ENCODE data around the gene CENPF.
"Not testable (repeated sequence)": the region's sequence is repeated elsewhere in the genome, so short reads cannot be mapped to it uniquely, and the experiment has no call there.

Gene CENPF

GRCh38 chr1:214582289-214582891 lies 20.6 kb upstream of the CENPF start:
- DNase-seq (ENCODE audit: extremely low read depth in 1 of 2, low read depth in 1 of 2) = no peak

- DNase-seq (ENCODE audit: extremely low read depth in 1 of 2, low read depth in 1 of 2) = no peak
These were observed 19.9 kb upstream of the CENPF start for GRCh38 chr1:214583113-214583512.

- DNase-seq (ENCODE audit: extremely low read depth in 1 of 2, low read depth in 1 of 2) = no peak
These were observed 19.0 kb upstream of the CENPF start for GRCh38 chr1:214583824-214584554.

- DNase-seq (ENCODE audit: extremely low read depth in 1 of 2, low read depth in 1 of 2) = no peak
These were observed 17.9 kb upstream of the CENPF start for GRCh38 chr1:214584805-214585766.

GRCh38 chr1:214586621-214587020 lies 16.4 kb upstream of the CENPF start:
- no peak for DNase-seq (ENCODE audit: extremely low read depth in 1 of 2, low read depth in 1 of 2)

GRCh38 chr1:214587165-214587564 lies 15.8 kb upstream of the CENPF start:
- DNase-seq (ENCODE audit: extremely low read depth in 1 of 2, low read depth in 1 of 2) = no peak

- DNase-seq (ENCODE audit: extremely low read depth in 1 of 2, low read depth in 1 of 2) = no peak
These were observed 13.9 kb upstream of the CENPF start for GRCh38 chr1:214588963-214589597.

GRCh38 chr1:214590696-214591095 lies 12.3 kb upstream of the CENPF start:
- no peak for DNase-seq (ENCODE audit: extremely low read depth in 1 of 2, low read depth in 1 of 2)

GRCh38 chr1:214591918-214592317 lies 11.1 kb upstream of the CENPF start:
- DNase-seq (ENCODE audit: extremely low read depth in 1 of 2, low read depth in 1 of 2) = not testable (repeated sequence)

GRCh38 chr1:214593158-214593557 lies 9.8 kb upstream of the CENPF start:
- DNase-seq (ENCODE audit: extremely low read depth in 1 of 2, low read depth in 1 of 2) = no peak

- DNase-seq (ENCODE audit: extremely low read depth in 1 of 2, low read depth in 1 of 2) = no peak
These were observed 841 bp downstream of the CENPF start for GRCh38 chr1:214603819-214604252.

- no peak for DNase-seq (ENCODE audit: extremely low read depth in 1 of 2, low read depth in 1 of 2)
These were observed 1.5 kb downstream of the CENPF start for GRCh38 chr1:214604523-214604922.

GRCh38 chr1:214605484-214605883 lies 2.5 kb downstream of the CENPF start:
- not testable (repeated sequence) for DNase-seq (ENCODE audit: extremely low read depth in 1 of 2, low read depth in 1 of 2)

- not testable (repeated sequence) for DNase-seq (ENCODE audit: extremely low read depth in 1 of 2, low read depth in 1 of 2)
These were observed 3.2 kb downstream of the CENPF start for GRCh38 chr1:214605933-214606925.

- not testable (repeated sequence) for DNase-seq (ENCODE audit: extremely low read depth in 1 of 2, low read depth in 1 of 2)
These were observed 4.7 kb downstream of the CENPF start for GRCh38 chr1:214607492-214608215.

- DNase-seq (ENCODE audit: extremely low read depth in 1 of 2, low read depth in 1 of 2) = not testable (repeated sequence)
These were observed 5.3 kb downstream of the CENPF start for GRCh38 chr1:214608216-214608783.

- not testable (repeated sequence) for DNase-seq (ENCODE audit: extremely low read depth in 1 of 2, low read depth in 1 of 2)
These were observed 5.8 kb downstream of the CENPF start for GRCh38 chr1:214608817-214609216.

- no peak for DNase-seq (ENCODE audit: extremely low read depth in 1 of 2, low read depth in 1 of 2)
These were observed 6.7 kb downstream of the CENPF start for GRCh38 chr1:214609692-214610091.

- DNase-seq (ENCODE audit: extremely low read depth in 1 of 2, low read depth in 1 of 2) = not testable (repeated sequence)
These were observed 7.1 kb downstream of the CENPF start for GRCh38 chr1:214610136-214610535.
